Endothelial cell of umbilical vein (primary cell): ENCODE results near the gene DUSP28. TPM values are rescaled to one million over a fixed set of nuclear protein-coding genes. Genes with fewer than 3 reads are reported as not detected.

Source experiments
- BruUV-seq: library from RNA; stranded (reverse); fragments of 400-500 nt; replicated peaks from 2 replicates; lab custom pipeline; 2021; lab: Mats Ljungman, UMichigan
- CTCF ChIA-PET: fragments of 300-600, 350-600 bp; sonication (Branson Sonifier 250); formaldehyde crosslinking; loops from one replicate; lab custom pipeline; 2021; ENCODE audit warnings: antibody characterized with exemption, inconsistent platforms; lab: Charles Lee
- POLR2A ChIA-PET: fragments of 300-600, 350-600 bp; sonication (Branson Sonifier 250); formaldehyde crosslinking; loops from one replicate; lab custom pipeline; 2021; ENCODE audit warnings: antibody characterized with exemption, inconsistent platforms; lab: Charles Lee
- DNase-seq: peaks from one replicate; pipeline ENCODE4 v3.0.0-alpha.2; 2011; ENCODE audit warnings: low read depth, low spot score
- FAIRE-seq: peaks from 2 replicates; lab custom pipeline; 2011; peaks lifted over from hg19 to GRCh38; lab: Jason Lieb, UNC
- H2AFZ ChIP-seq: 2 replicates; pipeline ENCODE4 v1.6.0; 2012; ENCODE audit warnings: low read depth, low read length, control low read depth, inconsistent platforms
- H3K27ac ChIP-seq: 2 replicates; pipeline ENCODE4 v1.5.1; 2011; ENCODE audit warnings: low read depth, mild to moderate bottlenecking, control low read depth, low read length, moderate library complexity; ENCODE audit not compliant: insufficient read depth
- H3K27me3 ChIP-seq, 2 experiments: 2 replicates each; pipeline versions ENCODE4 v1.6.0 to v1.6.1; 2011; ENCODE audit warnings: low read length in 2 of 2, mixed read lengths in 1 of 2; ENCODE audit not compliant: control insufficient read depth in 2 of 2, insufficient read depth in 2 of 2
- H3K36me3 ChIP-seq, 2 experiments: 2 replicates in 1 of 2; 3 replicates in 1 of 2; pipeline ENCODE4 v1.5.1; 2011; ENCODE audit warnings: low read length in 2 of 2, mild to moderate bottlenecking in 1 of 2, moderate library complexity in 1 of 2; ENCODE audit not compliant: control insufficient read depth in 2 of 2, insufficient read depth in 2 of 2; ENCODE audit errors: extremely low read depth in 1 of 2
- H3K4me1 ChIP-seq: 3 replicates; pipeline ENCODE4 v1.5.1; 2011; ENCODE audit warnings: mild to moderate bottlenecking, low read length; ENCODE audit not compliant: control insufficient read depth, insufficient read depth; ENCODE audit errors: extremely low read depth
- H3K4me2 ChIP-seq: 2 replicates; pipeline ENCODE4 v1.6.1; 2011; ENCODE audit warnings: low read length, control low read depth, mixed read lengths; ENCODE audit not compliant: insufficient read depth
- H3K4me3 ChIP-seq, 3 experiments: fragments of 200-600 bp in 1 of 3; sonication (generic), shearing (Covaris generic) in 1 of 3; replicated peaks in 1 of 3; 2 replicates each; pipeline ENCODE4 v1.5.1; 2011 to 2016; ENCODE audit warnings: control low read depth in 3 of 3, low read length in 3 of 3, mild to moderate bottlenecking in 2 of 3, inconsistent platforms in 1 of 3, low read depth in 1 of 3, moderate library complexity in 1 of 3; ENCODE audit not compliant: insufficient read depth in 1 of 3
- H3K79me2 ChIP-seq: 2 replicates; pipeline ENCODE4 v1.6.0; 2012; ENCODE audit warnings: low read length, inconsistent platforms; ENCODE audit not compliant: control insufficient read depth, insufficient read depth
- H3K9ac ChIP-seq: replicated peaks from 2 replicates; pipeline ENCODE3; 2011; ENCODE audit warnings: low read length, control low read depth; ENCODE audit not compliant: insufficient read depth; ENCODE audit errors: extremely low read depth
- H3K9me1 ChIP-seq: replicated peaks from 3 replicates; pipeline ENCODE4 v1.6.0; 2011; ENCODE audit warnings: mild to moderate bottlenecking, low read length; ENCODE audit not compliant: control insufficient read depth, insufficient read depth; ENCODE audit errors: extremely low read depth
- H3K9me3 ChIP-seq: replicated peaks from 2 replicates; pipeline ENCODE4 v1.5.1; 2012; ENCODE audit warnings: low read length, inconsistent platforms; ENCODE audit not compliant: control insufficient read depth, insufficient read depth
- H4K20me1 ChIP-seq: replicated peaks from 2 replicates; pipeline ENCODE3; 2011; ENCODE audit warnings: mild to moderate bottlenecking, low read length; ENCODE audit not compliant: control insufficient read depth, insufficient read depth; ENCODE audit errors: extremely low read depth
- CTCF ChIP-seq, 2 donors: IDR thresholded peaks; 1 replicate in 1 of 2; 2 replicates in 1 of 2; pipeline ENCODE4 v1.5.1; 2011; ENCODE audit warnings: low read length in 2 of 2, mild to moderate bottlenecking in 2 of 2, moderate library complexity in 2 of 2, control low read depth in 1 of 2, inconsistent platforms in 1 of 2, low read depth in 1 of 2; ENCODE audit not compliant: insufficient read depth in 1 of 2; ENCODE audit errors: extremely low read depth in 1 of 2
- EZH2 ChIP-seq: IDR thresholded peaks from 2 replicates; pipeline ENCODE4 v1.6.1; 2012; ENCODE audit warnings: borderline replicate concordance, low read depth, mild to moderate bottlenecking, moderate library complexity, low read length, inconsistent platforms; ENCODE audit not compliant: severe bottlenecking
- FOS ChIP-seq: IDR thresholded peaks from 2 replicates; pipeline ENCODE4 v1.6.1; 2011; ENCODE audit warnings: mild to moderate bottlenecking, low read length, moderate library complexity, borderline replicate concordance; ENCODE audit not compliant: insufficient read depth
- GATA2 ChIP-seq: IDR thresholded peaks from 2 replicates; pipeline ENCODE4 v1.7.0; 2011; ENCODE audit warnings: low read depth, mild to moderate bottlenecking, moderate library complexity, mixed read lengths, low read length; ENCODE audit not compliant: insufficient read length, insufficient read depth
- JUN ChIP-seq: IDR thresholded peaks from 2 replicates; pipeline ENCODE4 v1.6.1; 2011; ENCODE audit warnings: borderline replicate concordance, low read depth; ENCODE audit not compliant: insufficient read length, insufficient read depth
- MAX ChIP-seq: IDR thresholded peaks from 2 replicates; pipeline ENCODE4 v1.6.1; 2011; ENCODE audit not compliant: insufficient read depth, insufficient read length
- MYC ChIP-seq: IDR thresholded peaks from one replicate; pipeline ENCODE4 v1.6.1; 2011; ENCODE audit warnings: mild to moderate bottlenecking, low read depth, low read length
- POLR2A ChIP-seq: IDR thresholded peaks from 2 replicates; pipeline ENCODE4 v1.6.1; 2012; ENCODE audit warnings: low read depth, mild to moderate bottlenecking, control low read depth, low read length
- POLR2AphosphoS5 ChIP-seq: IDR thresholded peaks from 2 replicates; pipeline ENCODE4 v1.6.1; 2012; ENCODE audit warnings: low read depth, mild to moderate bottlenecking, control low read depth, low read length, moderate library complexity; ENCODE audit not compliant: insufficient read depth
- dilution Hi-C: fragments of 300-500 bp; cut with MboI; formaldehyde crosslinking; loops from one replicate; pipeline ENCODE4 v1.15.0; 2019; ENCODE audit warnings: low sequenced_read_pairs; ENCODE audit not compliant: extremely low pct_ligation_motif_present
- intact Hi-C: fragments of 100-400 bp; cut with micrococcal nuclease; formaldehyde crosslinking; loops from one replicate; pipeline ENCODE4 v1.10.0; 2022
- polyA plus RNA-seq, 4 experiments: library from polyadenylated mRNA; depleted of rRNA in 3 of 4; stranded (reverse) in 3 of 4; unstranded in 1 of 4; fragments of >200 nt; gene quantifications; 2 replicates each; pipeline versions ENCODE4 v1.2.1 to v1.2.3, GENCODE V29; 2011 to 2012; ENCODE audit warnings: missing spikeins in 1 of 4
- total RNA-seq: library from RNA; stranded (reverse); gene quantifications from 2 replicates; pipeline ENCODE4 v1.2.3, GENCODE V29; 2021

DUSP28 gene
- total and polyA plus RNA-seq, 2 donors (not counting 3 experiments of a cell fraction or from before 2014, with no cell fraction given), result 2.2 to 4.3 TPM

GRCh38 chr2:240578110-240578450 is 17.9 kb downstream of the DUSP28 start:
- Histone ChIP-seq H3K27ac (no peak overlapping the region), H3K9me3 (no peaks in the 10 kb centered on the region), H3K4me2 (no peak overlapping the region), H4K20me1 (no peaks in the 10 kb centered on the region), H2AFZ (no peak overlapping the region), H3K79me2 (peaks cover 4% of the 10 kb centered on the region), H3K4me3 (no peak overlapping the region), H3K27me3 (no peaks in the 10 kb centered on the region), H3K4me1 (no peaks in the 10 kb centered on the region), H3K36me3 (peaks cover 0 to 30% of the 10 kb centered on the region in 2 experiments), H3K9me1 (no peaks in the 10 kb centered on the region), H3K9ac (no peak overlapping the region)
- DNase-seq, result no peak
- TF ChIP-seq FOS (no peak), POLR2A (no peak), GATA2 (no peak)
- ChIA-PET POLR2A (no interaction called here), CTCF (interaction anchor here (1.1 kb wide), 1 partner anchor 64 kb away, joined by 4 read pairs; no protein-coding TSS in a partner anchor)
- intact Hi-C loops, result no loop called here
- no peak for FAIRE-seq
- BruUV-seq, result TSS peak; percentile 63
- dilution Hi-C loops, result no loop called here

- H3K79me2 ChIP-seq, result peaks cover 5% of the 10 kb centered on the region
Observed at GRCh38 chr2:240578488-240578887, 18.3 kb downstream of the DUSP28 start.

More at GRCh38 chr2:240578488-240578887, 18.3 kb downstream of the DUSP28 start:
- peaks cover 0 to 30% of the 10 kb centered on the region in 2 experiments for H3K36me3 ChIP-seq
- TF ChIP-seq MYC, result no peak
- no peak for TF ChIP-seq MAX
- TF ChIP-seq FOS, result no peak
- no peak for TF ChIP-seq GATA2
- no peak for TF ChIP-seq POLR2A
- no peak for TF ChIP-seq POLR2AphosphoS5
- TF ChIP-seq CTCF (IDR thresholded peaks at IDR 0.05; ENCODE audit: extremely low read depth in 1 of 2, insufficient read depth in 1 of 2, low read depth in 1 of 2, low read length in 2 of 2), result no peak
- TF ChIP-seq JUN, result no peak
- no peak for TF ChIP-seq EZH2
- no peaks in the 10 kb centered on the region for H3K9me1 ChIP-seq
- H4K20me1 ChIP-seq, result no peaks in the 10 kb centered on the region
- no peak overlapping the region for H3K4me2 ChIP-seq
- dilution Hi-C loops (no loop called here), intact Hi-C loops (no loop called here)
- H2AFZ ChIP-seq, result no peak overlapping the region
- BruUV-seq, result no TSS peak
- no peaks in the 10 kb centered on the region for H3K27me3 ChIP-seq
- no peak for DNase-seq
- CTCF ChIA-PET, result interaction anchor here (1.1 kb wide), 1 partner anchor 64 kb away, joined by 4 read pairs; no protein-coding TSS in a partner anchor
- no peaks in the 10 kb centered on the region for H3K4me1 ChIP-seq
- POLR2A ChIA-PET, result no interaction called here
- H3K4me3 ChIP-seq, result no peak overlapping the region
- no peak overlapping the region for H3K27ac ChIP-seq
- H3K9me3 ChIP-seq, result no peaks in the 10 kb centered on the region
- no peak overlapping the region for H3K9ac ChIP-seq
- FAIRE-seq, result no peak
